ENCODE measurements around the gene PASD1. TPM values are rescaled to one million over a fixed set of nuclear protein-coding genes. Genes with fewer than 3 reads are reported as not detected.

Gene PASD1
- total RNA-seq, 2 donors from 2014 or later, result not detected

- TF ChIP-seq, protein P1, sequence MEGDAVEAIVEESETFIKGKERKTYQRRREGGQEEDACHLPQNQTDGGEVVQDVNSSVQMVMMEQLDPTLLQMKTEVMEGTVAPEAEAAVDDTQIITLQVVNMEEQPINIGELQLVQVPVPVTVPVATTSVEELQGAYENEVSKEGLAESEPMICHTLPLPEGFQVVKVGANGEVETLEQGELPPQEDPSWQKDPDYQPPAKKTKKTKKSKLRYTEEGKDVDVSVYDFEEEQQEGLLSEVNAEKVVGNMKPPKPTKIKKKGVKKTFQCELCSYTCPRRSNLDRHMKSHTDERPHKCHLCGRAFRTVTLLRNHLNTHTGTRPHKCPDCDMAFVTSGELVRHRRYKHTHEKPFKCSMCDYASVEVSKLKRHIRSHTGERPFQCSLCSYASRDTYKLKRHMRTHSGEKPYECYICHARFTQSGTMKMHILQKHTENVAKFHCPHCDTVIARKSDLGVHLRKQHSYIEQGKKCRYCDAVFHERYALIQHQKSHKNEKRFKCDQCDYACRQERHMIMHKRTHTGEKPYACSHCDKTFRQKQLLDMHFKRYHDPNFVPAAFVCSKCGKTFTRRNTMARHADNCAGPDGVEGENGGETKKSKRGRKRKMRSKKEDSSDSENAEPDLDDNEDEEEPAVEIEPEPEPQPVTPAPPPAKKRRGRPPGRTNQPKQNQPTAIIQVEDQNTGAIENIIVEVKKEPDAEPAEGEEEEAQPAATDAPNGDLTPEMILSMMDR (IDR thresholded peaks at IDR 0.05), result no peak
- no peaks in the 10 kb centered on the region for H3K27me3 ChIP-seq (replicated peaks; ENCODE audit: insufficient read depth)
- ATAC-seq (ENCODE audit: insufficient number of reproducible peaks, low FRiP score, low read depth), result no peak
- no peaks in the 10 kb centered on the region for H3K4me1 ChIP-seq (ENCODE audit: control insufficient read depth in 1 of 2, low read depth in 2 of 2)
- no peak for DNase-seq (ENCODE audit: low spot score)
- H3K4me3 ChIP-seq, result no peak overlapping the region
- H3K36me3 ChIP-seq, result no peaks in the 10 kb centered on the region
- no peak overlapping the region for H3K27ac ChIP-seq
- H3K9me3 ChIP-seq, result no peaks in the 10 kb centered on the region
Observed at GRCh38 chrX:151596282-151596681, 32.8 kb downstream of the PASD1 start.

GRCh38 chrX:151604931-151605330 lies 41.5 kb downstream of the PASD1 start:
- H3K4me1 ChIP-seq (ENCODE audit: control insufficient read depth in 1 of 2, low read depth in 2 of 2), result no peaks in the 10 kb centered on the region
- DNase-seq (ENCODE audit: low spot score) (no peak), ATAC-seq (ENCODE audit: insufficient number of reproducible peaks, low FRiP score, low read depth) (no peak)
- H3K27ac ChIP-seq, result no peak overlapping the region
- TF ChIP-seq, protein P1 (IDR thresholded peaks at IDR 0.05), result no peak
- no peaks in the 10 kb centered on the region for H3K27me3 ChIP-seq (replicated peaks; ENCODE audit: insufficient read depth)
- no peak overlapping the region for H3K4me3 ChIP-seq
- no peaks in the 10 kb centered on the region for H3K36me3 ChIP-seq
- H3K9me3 ChIP-seq, result no peaks in the 10 kb centered on the region

DNA sequence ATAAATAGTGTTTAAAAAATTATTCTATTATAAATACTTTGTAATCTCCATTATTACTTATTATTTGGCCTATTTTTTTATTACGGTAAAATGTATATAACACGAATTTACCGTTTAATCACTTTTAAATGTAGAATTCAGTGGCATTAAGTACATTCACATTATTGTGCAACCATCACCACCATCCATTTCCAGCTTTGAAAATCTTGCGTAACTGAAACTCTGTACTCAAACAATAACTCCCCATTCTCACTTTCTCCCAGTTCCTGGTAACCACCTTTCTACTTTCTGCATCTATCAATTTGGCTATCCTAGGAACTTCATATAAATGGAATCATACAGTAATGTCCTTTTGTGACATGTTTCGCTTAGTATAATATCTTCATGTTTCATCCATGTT lies 45.7 kb downstream of the PASD1 start:
- Histone ChIP-seq H3K36me3 (no peaks in the 10 kb centered on the region), H3K27me3 (replicated peaks; ENCODE audit: insufficient read depth) (no peaks in the 10 kb centered on the region), H3K4me1 (ENCODE audit: control insufficient read depth in 1 of 2, low read depth in 2 of 2) (no peaks in the 10 kb centered on the region), H3K9me3 (no peaks in the 10 kb centered on the region), H3K27ac (no peak overlapping the region), H3K4me3 (no peak overlapping the region)
- TF ChIP-seq, protein P1 (IDR thresholded peaks at IDR 0.05), result no peak
- ATAC-seq (ENCODE audit: insufficient number of reproducible peaks, low FRiP score, low read depth) (no peak), DNase-seq (ENCODE audit: low spot score) (no peak)

GRCh38 chrX:151621422-151621821 lies 57.9 kb downstream of the PASD1 start:
- Histone ChIP-seq H3K4me3 (no peak overlapping the region), H3K9me3 (no peaks in the 10 kb centered on the region), H3K4me1 (ENCODE audit: control insufficient read depth in 1 of 2, low read depth in 2 of 2) (no peaks in the 10 kb centered on the region), H3K36me3 (no peaks in the 10 kb centered on the region), H3K27me3 (replicated peaks; ENCODE audit: insufficient read depth) (no peaks in the 10 kb centered on the region), H3K27ac (no peak overlapping the region)
- ATAC-seq (ENCODE audit: insufficient number of reproducible peaks, low FRiP score, low read depth) (no peak), DNase-seq (ENCODE audit: low spot score) (no peak)
- TF ChIP-seq, protein P1 (IDR thresholded peaks at IDR 0.05), result no peak

DNA sequence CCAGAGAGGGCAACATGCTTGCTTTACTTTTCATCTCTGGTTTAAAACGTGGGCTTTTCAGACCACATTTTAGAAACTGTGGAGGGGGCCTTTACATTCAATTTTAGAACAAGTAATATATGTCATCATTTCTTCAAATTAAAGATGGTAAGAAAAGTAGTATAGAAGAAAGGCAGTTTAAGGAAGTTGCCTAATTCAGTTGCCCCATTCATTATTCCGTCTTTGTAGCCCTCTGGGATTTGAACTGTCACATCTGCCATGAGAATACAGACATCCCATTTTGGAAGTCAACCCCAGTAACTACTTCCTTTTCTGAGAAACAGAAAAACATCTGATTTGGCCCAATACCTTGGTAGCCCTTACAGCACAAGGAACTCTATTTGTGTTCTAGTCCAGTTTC lies 61.2 kb downstream of the PASD1 start:
- ATAC-seq (ENCODE audit: insufficient number of reproducible peaks, low FRiP score, low read depth) (no peak), DNase-seq (ENCODE audit: low spot score) (no peak)
- Histone ChIP-seq H3K27me3 (replicated peaks; ENCODE audit: insufficient read depth) (no peaks in the 10 kb centered on the region), H3K4me3 (no peak overlapping the region), H3K36me3 (no peaks in the 10 kb centered on the region), H3K9me3 (no peaks in the 10 kb centered on the region), H3K4me1 (ENCODE audit: control insufficient read depth in 1 of 2, low read depth in 2 of 2) (no peaks in the 10 kb centered on the region), H3K27ac (no peak overlapping the region)
- TF ChIP-seq, protein P1 (IDR thresholded peaks at IDR 0.05), result no peak

Data from thoracic aorta (tissue), 2 donors.